PC-9 (cell line): Measurements from ENCODE around the gene IFI27L1.

ENCODE experiments used
- EZH2 ChIP-seq: fragments of 200-600 bp; sonication (generic); IDR thresholded peaks from 2 replicates; pipeline ENCODE4 v1.8.0; 2017; ENCODE audit warnings: antibody characterized with exemption, low read depth
- TF ChIP-seq, protein P1 (sequence below): fragments of 200-600 bp; sonication (generic); conservative IDR thresholded peaks from 2 replicates; pipeline ENCODE4 v1.6.1; 2017; ENCODE audit warnings: mixed run types, antibody characterized with exemption, mild to moderate bottlenecking, moderate library complexity

DNA sequence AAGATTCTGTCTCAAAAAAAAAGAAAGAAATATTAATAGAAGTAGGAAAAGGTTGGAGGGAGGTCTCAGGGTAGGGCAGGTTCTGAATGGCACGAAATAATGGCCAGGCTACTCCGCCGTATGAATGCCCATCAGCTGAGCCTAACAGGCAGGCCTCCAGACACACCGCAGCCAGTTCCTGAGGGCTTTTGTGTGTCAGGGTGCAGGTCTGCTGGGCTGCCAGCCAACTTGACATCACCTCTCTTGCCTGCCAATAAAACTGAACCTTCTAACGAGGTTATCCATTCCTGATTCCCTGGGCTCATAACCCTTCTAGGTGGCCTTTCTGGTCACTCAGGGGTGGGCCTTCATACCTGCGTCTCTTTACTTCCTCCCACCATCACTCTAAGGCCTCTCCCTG, 32.4 kb downstream of the IFI27L1 start:
- TF ChIP-seq, protein P1, sequence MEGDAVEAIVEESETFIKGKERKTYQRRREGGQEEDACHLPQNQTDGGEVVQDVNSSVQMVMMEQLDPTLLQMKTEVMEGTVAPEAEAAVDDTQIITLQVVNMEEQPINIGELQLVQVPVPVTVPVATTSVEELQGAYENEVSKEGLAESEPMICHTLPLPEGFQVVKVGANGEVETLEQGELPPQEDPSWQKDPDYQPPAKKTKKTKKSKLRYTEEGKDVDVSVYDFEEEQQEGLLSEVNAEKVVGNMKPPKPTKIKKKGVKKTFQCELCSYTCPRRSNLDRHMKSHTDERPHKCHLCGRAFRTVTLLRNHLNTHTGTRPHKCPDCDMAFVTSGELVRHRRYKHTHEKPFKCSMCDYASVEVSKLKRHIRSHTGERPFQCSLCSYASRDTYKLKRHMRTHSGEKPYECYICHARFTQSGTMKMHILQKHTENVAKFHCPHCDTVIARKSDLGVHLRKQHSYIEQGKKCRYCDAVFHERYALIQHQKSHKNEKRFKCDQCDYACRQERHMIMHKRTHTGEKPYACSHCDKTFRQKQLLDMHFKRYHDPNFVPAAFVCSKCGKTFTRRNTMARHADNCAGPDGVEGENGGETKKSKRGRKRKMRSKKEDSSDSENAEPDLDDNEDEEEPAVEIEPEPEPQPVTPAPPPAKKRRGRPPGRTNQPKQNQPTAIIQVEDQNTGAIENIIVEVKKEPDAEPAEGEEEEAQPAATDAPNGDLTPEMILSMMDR, result no peak
- no peak for TF ChIP-seq EZH2
